ENCODE measurements around the gene CCDC121. TPM values are rescaled to one million over a fixed set of nuclear protein-coding genes. Genes with fewer than 3 reads are reported as not detected.

The CCDC121 gene
- total and polyA plus RNA-seq, 2 of the 4 experiments (the other 2 are of a cell fraction) = 0.65 to 2.0 TPM

- H2BK5ac ChIP-seq (ENCODE audit: low read depth, low read length, poor library complexity, severe bottlenecking) = no peak overlapping the region
- no peaks in the 10 kb centered on the region for H3K27me3 ChIP-seq (ENCODE audit: control insufficient read depth, insufficient read depth, low read length)
- H4K8ac ChIP-seq (ENCODE audit: low read depth in 2 of 2, low read length in 2 of 2) = no peak overlapping the region
- ChIA-PET POLR2A (ENCODE audit: unreplicated experiment) (no interaction called here), CTCF (interaction anchor here (0.6 kb wide), 1 partner anchor 11 kb away, joined by 7 read pairs; no protein-coding TSS in a partner anchor)
- no peak overlapping the region for H3K14ac ChIP-seq (replicated peaks; ENCODE audit: low read depth, low read length)
- in situ Hi-C loops (cut with MboI; ENCODE audit: low sequenced_read_pairs) = no loop called here
- H3K23ac ChIP-seq (ENCODE audit: low read depth, low read length) = no peak overlapping the region
- no peak overlapping the region for H2AK5ac ChIP-seq (ENCODE audit: low read depth, low read length)
- H3K56ac ChIP-seq (ENCODE audit: extremely low read depth, insufficient read depth, low read length) = no peak overlapping the region
- no peak overlapping the region for H3K4me3 ChIP-seq (ENCODE audit: insufficient read depth, low read depth, low read length)
- H3K4me2 ChIP-seq (ENCODE audit: low read depth, low read length) = no peak overlapping the region
- H3K18ac ChIP-seq (ENCODE audit: low read depth, low read length) = no peak overlapping the region
- no peak for TF ChIP-seq FOS (IDR thresholded peaks at IDR 0.05; ENCODE audit: low read depth, low read length)
- no peak for TF ChIP-seq NFE2L2 (IDR thresholded peaks at IDR 0.05; ENCODE audit: low read depth, low read length)
- no peak for TF ChIP-seq POLR2A (IDR thresholded peaks at IDR 0.05; ENCODE audit: low read depth, low read length)
- TF ChIP-seq CHD1 (IDR thresholded peaks at IDR 0.05; ENCODE audit: low read depth, low read length) = no peak
- no peak for TF ChIP-seq CEBPB (IDR thresholded peaks at IDR 0.05; ENCODE audit: low read depth, low read length)
- TF ChIP-seq, protein P1, sequence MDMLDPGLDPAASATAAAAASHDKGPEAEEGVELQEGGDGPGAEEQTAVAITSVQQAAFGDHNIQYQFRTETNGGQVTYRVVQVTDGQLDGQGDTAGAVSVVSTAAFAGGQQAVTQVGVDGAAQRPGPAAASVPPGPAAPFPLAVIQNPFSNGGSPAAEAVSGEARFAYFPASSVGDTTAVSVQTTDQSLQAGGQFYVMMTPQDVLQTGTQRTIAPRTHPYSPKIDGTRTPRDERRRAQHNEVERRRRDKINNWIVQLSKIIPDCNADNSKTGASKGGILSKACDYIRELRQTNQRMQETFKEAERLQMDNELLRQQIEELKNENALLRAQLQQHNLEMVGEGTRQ (IDR thresholded peaks at IDR 0.05; ENCODE audit: low read depth, low read length) = no peak
- TF ChIP-seq MAFK (IDR thresholded peaks at IDR 0.05; ENCODE audit: low read depth, low read length) = no peak
- TF ChIP-seq RFX5 (IDR thresholded peaks at IDR 0.05; ENCODE audit: low read depth, low read length) = no peak
- no peak for TF ChIP-seq SMC3 (IDR thresholded peaks at IDR 0.05; ENCODE audit: low read depth, low read length)
- no peak for TF ChIP-seq BHLHE40 (IDR thresholded peaks at IDR 0.05; ENCODE audit: low read depth, low read length)
- BruUV-seq (replicated peaks) = no TSS peak
- H2BK20ac ChIP-seq (ENCODE audit: low read depth, low read length) = no peak overlapping the region
- H2BK15ac ChIP-seq (ENCODE audit: low read depth, low read length) = no peak overlapping the region
- H4K5ac ChIP-seq (ENCODE audit: low read depth, low read length) = no peak overlapping the region
- H2AFZ ChIP-seq (replicated peaks; ENCODE audit: low read length, poor library complexity) = no peak overlapping the region
- dilution Hi-C loops (cut with HindIII; ENCODE audit: low sequenced_read_pairs, unreplicated experiment) = no loop called here
- peaks cover 13% of the 10 kb centered on the region for H3K4me1 ChIP-seq (ENCODE audit: control insufficient read depth, insufficient read depth, low read length)
- peaks cover 9% of the 10 kb centered on the region for H3K9me3 ChIP-seq (ENCODE audit: control insufficient read depth, insufficient read depth, low read length)
- no peak overlapping the region for H2BK120ac ChIP-seq (ENCODE audit: low read depth, low read length)
- peaks cover 53% of the 10 kb centered on the region for H4K20me1 ChIP-seq (ENCODE audit: insufficient read depth, low read length)
- no peak overlapping the region for H2AK9ac ChIP-seq (replicated peaks; ENCODE audit: low read depth, low read length, poor library complexity)
- H3K79me1 ChIP-seq (ENCODE audit: low read depth in 1 of 2, low read length in 2 of 2) = peaks cover 9 to 51% of the 10 kb centered on the region in 2 experiments; a peak in 3 of 4 replicates
- no peak overlapping the region for H3K9ac ChIP-seq (ENCODE audit: low read depth, low read length)
- no CpG with 5 or more reads among the region's 2 CpGs for WGBS, 2 experiments (ENCODE audit: extremely low coverage in 2 of 2, insufficient read length in 1 of 2)
- intact Hi-C loops (cut with micrococcal nuclease) = no loop called here
- no peaks in the 10 kb centered on the region; the same call in 1 of the 2 replicates for H3K36me3 ChIP-seq (ENCODE audit: control insufficient read depth, insufficient read depth, low read length)
- H4K91ac ChIP-seq (ENCODE audit: insufficient read depth, low read depth, low read length) = no peak overlapping the region
- no peak for DNase-seq
- no peak overlapping the region for H3K27ac ChIP-seq (ENCODE audit: insufficient read depth, low read length)
- H3K4ac ChIP-seq (ENCODE audit: low read depth, low read length) = no peak overlapping the region
- peaks cover 8% of the 10 kb centered on the region for H3K9me1 ChIP-seq (ENCODE audit: insufficient read depth, low read length)
- no peak for ATAC-seq (ENCODE audit: low read depth)
Measured at GRCh38 chr2:27593240-27593639, 35.6 kb downstream of the CCDC121 start.
